ENCODE measurements around the gene PANX2. TPM values are rescaled to one million over a fixed set of nuclear protein-coding genes. Genes with fewer than 3 reads are reported as not detected.
A peak's percentile ranks its signal among the peaks of the same experiment; 100 is the strongest.

Gene PANX2
- total RNA-seq, 1 experiment from 2014 or later: 9.4 TPM

- H3K4me2 ChIP-seq (ENCODE audit: low read length): peak overlapping the region; percentile 86
- no peaks in the 10 kb centered on the region for H3K27me3 ChIP-seq (ENCODE audit: low read length)
- no peaks in the 10 kb centered on the region for H3K4me1 ChIP-seq (ENCODE audit: insufficient read depth, low read length)
- H3K4me3 ChIP-seq (ENCODE audit: low read length): peak overlapping the region; percentile 68
- no peaks in the 10 kb centered on the region for H4K20me1 ChIP-seq (ENCODE audit: low read length)
- no peaks in the 10 kb centered on the region for H3K36me3 ChIP-seq (ENCODE audit: low read depth, low read length)
- no peaks in the 10 kb centered on the region for H3K9me2 ChIP-seq (replicated peaks; ENCODE audit: low read length)
- BruUV-seq (replicated peaks): no TSS peak
- POLR2A ChIA-PET (ENCODE audit: unreplicated experiment): no interaction called here
- H3F3A ChIP-seq (ENCODE audit: low read length, unreplicated experiment): no peaks in the 10 kb centered on the region
- no peaks in the 10 kb centered on the region for H3K9me3 ChIP-seq (ENCODE audit: low read length)
- peak overlapping the region; percentile 15; the same call in 1 of the 2 replicates for H3K9ac ChIP-seq (ENCODE audit: low read length)
- H3K27ac ChIP-seq (ENCODE audit: low read length): no peak overlapping the region
- no peak for ATAC-seq
- no peaks in the 10 kb centered on the region; the same call in 1 of the 2 replicates for H3K79me2 ChIP-seq (ENCODE audit: low read length)
- no peak for DNase-seq
- TF ChIP-seq EZH2 (IDR thresholded peaks at IDR 0.05; ENCODE audit: low read length, unreplicated experiment) (no peak), CTCF (conservative IDR thresholded peaks at IDR 0.05; ENCODE audit: low read depth, low read length) (no peak)
- intact Hi-C loops (cut with micrococcal nuclease): no loop called here
- CTCF ChIA-PET: no interaction called here
- peak overlapping the region; percentile 63; the same call in 1 of the 2 replicates for H2AFZ ChIP-seq (ENCODE audit: low read length)
These were observed 911 bp downstream of the PANX2 start for GRCh38 chr22:50171319-50171964.

GRCh38 chr22:50171965-50172421 is 1.5 kb downstream of the PANX2 start:
- no peak for ATAC-seq
- intact Hi-C loops (cut with micrococcal nuclease): no loop called here

GRCh38 chr22:50173311-50173982 is 2.9 kb downstream of the PANX2 start:
- Histone ChIP-seq H2AFZ (ENCODE audit: low read length) (no peak overlapping the region), H3K4me3 (ENCODE audit: low read length) (no peak overlapping the region), H3K9ac (ENCODE audit: low read length) (no peak overlapping the region), H3K27me3 (ENCODE audit: low read length) (no peaks in the 10 kb centered on the region), H4K20me1 (ENCODE audit: low read length) (no peaks in the 10 kb centered on the region), H3F3A (ENCODE audit: low read length, unreplicated experiment) (no peaks in the 10 kb centered on the region), H3K79me2 (ENCODE audit: low read length) (no peaks in the 10 kb centered on the region; the same call in 1 of the 2 replicates), H3K4me1 (ENCODE audit: insufficient read depth, low read length) (no peaks in the 10 kb centered on the region), H3K9me3 (ENCODE audit: low read length) (no peaks in the 10 kb centered on the region), H3K9me2 (replicated peaks; ENCODE audit: low read length) (no peaks in the 10 kb centered on the region), H3K36me3 (ENCODE audit: low read depth, low read length) (no peaks in the 10 kb centered on the region), H3K4me2 (ENCODE audit: low read length) (no peak overlapping the region), H3K27ac (ENCODE audit: low read length) (no peak overlapping the region)
- BruUV-seq (replicated peaks): no TSS peak
- no peak for TF ChIP-seq CTCF (conservative IDR thresholded peaks at IDR 0.05; ENCODE audit: low read depth, low read length)
- no peak for TF ChIP-seq EZH2phosphoT487 (IDR thresholded peaks at IDR 0.05; ENCODE audit: borderline replicate concordance, low read length)
- TF ChIP-seq EZH2 (IDR thresholded peaks at IDR 0.05; ENCODE audit: low read length, unreplicated experiment): no peak
- DNase-seq (no peak), ATAC-seq (no peak)
- CTCF ChIA-PET: no interaction called here
- intact Hi-C loops (cut with micrococcal nuclease): no loop called here
- POLR2A ChIA-PET (ENCODE audit: unreplicated experiment): no interaction called here

More at GRCh38 chr22:50171965-50172421, 1.5 kb downstream of the PANX2 start:
- Histone ChIP-seq H3K9me3 (ENCODE audit: low read length) (no peaks in the 10 kb centered on the region), H3K9me2 (replicated peaks; ENCODE audit: low read length) (no peaks in the 10 kb centered on the region), H3K9ac (ENCODE audit: low read length) (no peak overlapping the region), H3K27ac (ENCODE audit: low read length) (no peak overlapping the region), H3K27me3 (ENCODE audit: low read length) (no peaks in the 10 kb centered on the region), H3K4me1 (ENCODE audit: insufficient read depth, low read length) (no peaks in the 10 kb centered on the region), H3K79me2 (ENCODE audit: low read length) (no peaks in the 10 kb centered on the region; the same call in 1 of the 2 replicates), H3F3A (ENCODE audit: low read length, unreplicated experiment) (no peaks in the 10 kb centered on the region), H2AFZ (ENCODE audit: low read length) (no peak overlapping the region), H3K4me3 (ENCODE audit: low read length) (no peak overlapping the region), H3K36me3 (ENCODE audit: low read depth, low read length) (no peaks in the 10 kb centered on the region), H3K4me2 (ENCODE audit: low read length) (no peak overlapping the region; the same call in 1 of the 2 replicates), H4K20me1 (ENCODE audit: low read length) (no peaks in the 10 kb centered on the region)
- BruUV-seq (replicated peaks): no TSS peak
- DNase-seq: no peak
- POLR2A ChIA-PET (ENCODE audit: unreplicated experiment): no interaction called here
- TF ChIP-seq EZH2 (IDR thresholded peaks at IDR 0.05; ENCODE audit: low read length, unreplicated experiment): no peak
- CTCF ChIA-PET: no interaction called here
